GM18499 (cell line): ENCODE results near the gene ARHGEF11.
"Not testable (repeated sequence)": the region's sequence is repeated elsewhere in the genome, so short reads cannot be mapped to it uniquely, and the experiment has no call there.

Source experiments
- ATAC-seq: cut with Tn5 transposase; IDR thresholded peaks from one replicate; pipeline ENCODE4 v1.9.1; 2021; ENCODE audit warnings: moderate number of reproducible peaks; ENCODE audit not compliant: insufficient read depth, unreplicated experiment

The ARHGEF11 gene

GRCh38 chr1:157045250-157046218 is at the start of gene ARHGEF11:
Gene ARHGEF11 (minus strand): TSS chr1:157045742. CDS start chr1:157044330, 1,412 bp downstream.
- no peak for ATAC-seq

- ATAC-seq: no peak
These were observed 49.5 kb upstream of the ARHGEF11 start for GRCh38 chr1:157095091-157095490.

- no peak for ATAC-seq
These were observed 47.3 kb upstream of the ARHGEF11 start for GRCh38 chr1:157092831-157093230.

GRCh38 chr1:157091668-157092273 is 46.2 kb upstream of the ARHGEF11 start:
- ATAC-seq: no peak

- no peak for ATAC-seq
These were observed 45.6 kb upstream of the ARHGEF11 start for GRCh38 chr1:157091186-157091585.

GRCh38 chr1:157090771-157091170 is 45.2 kb upstream of the ARHGEF11 start:
- ATAC-seq: no peak

- ATAC-seq: no peak
These were observed 44.7 kb upstream of the ARHGEF11 start for GRCh38 chr1:157090196-157090647.

GRCh38 chr1:157089789-157090188 is 44.2 kb upstream of the ARHGEF11 start:
- ATAC-seq: no peak

GRCh38 chr1:157088607-157089006 is 43.1 kb upstream of the ARHGEF11 start:
- ATAC-seq: no peak

- ATAC-seq: no peak
These were observed 41.5 kb upstream of the ARHGEF11 start for GRCh38 chr1:157087030-157087429.

- no peak for ATAC-seq
These were observed 40.8 kb upstream of the ARHGEF11 start for GRCh38 chr1:157086299-157086698.

- ATAC-seq: no peak
These were observed 39.9 kb upstream of the ARHGEF11 start for GRCh38 chr1:157085421-157085820.

- ATAC-seq: no peak
These were observed 39.2 kb upstream of the ARHGEF11 start for GRCh38 chr1:157084720-157085119.

- ATAC-seq: no peak
These were observed 36.2 kb upstream of the ARHGEF11 start for GRCh38 chr1:157081707-157082106.

GRCh38 chr1:157080714-157081113 is 35.2 kb upstream of the ARHGEF11 start:
- no peak for ATAC-seq

- ATAC-seq: no peak
These were observed 31.9 kb upstream of the ARHGEF11 start for GRCh38 chr1:157077394-157077793.

GRCh38 chr1:157073944-157074685 is 28.6 kb upstream of the ARHGEF11 start:
- no peak for ATAC-seq

- ATAC-seq: no peak
These were observed 24.1 kb upstream of the ARHGEF11 start for GRCh38 chr1:157069601-157070000.

GRCh38 chr1:157059241-157059640 is 13.7 kb upstream of the ARHGEF11 start:
- ATAC-seq: not testable (repeated sequence)

GRCh38 chr1:157056269-157056668 is 10.7 kb upstream of the ARHGEF11 start:
- no peak for ATAC-seq

GRCh38 chr1:157055729-157056128 is 10.2 kb upstream of the ARHGEF11 start:
- ATAC-seq: not testable (repeated sequence)
